ENCODE data around the gene SEC61B.
A peak's percentile ranks its signal among the peaks of the same experiment; 100 is the strongest.

Gene SEC61B

DNA sequence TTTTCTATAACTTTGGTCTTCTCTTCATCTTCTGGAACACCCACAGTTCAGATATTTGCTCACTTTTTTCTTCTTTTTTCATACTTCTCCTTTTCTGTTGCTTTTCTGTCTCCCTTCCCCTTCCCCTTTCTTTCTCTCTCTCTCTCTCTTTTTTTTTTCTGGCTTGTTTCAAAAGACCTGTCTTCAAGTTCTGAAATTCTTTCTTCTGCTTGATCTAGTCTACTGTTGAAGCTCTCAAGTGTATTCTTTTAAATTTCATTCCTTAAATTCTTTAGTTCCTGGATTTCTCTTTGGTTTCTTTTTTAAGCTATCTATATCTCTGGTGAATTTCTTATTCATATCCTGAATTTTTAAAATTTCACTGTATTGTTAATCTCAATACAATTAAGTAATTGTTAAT lies 11.5 kb upstream of the SEC61B start:
- no peaks in the 10 kb centered on the region for H3K27me3 ChIP-seq (ENCODE audit: insufficient read depth, insufficient read length)
- no peak for TF ChIP-seq YY1 (IDR thresholded peaks at IDR 0.05; ENCODE audit: insufficient read depth, insufficient read length)
- no peak for TF ChIP-seq SUZ12 (IDR thresholded peaks at IDR 0.05; ENCODE audit: extremely low read depth, insufficient read depth, insufficient read length)
- TF ChIP-seq ZNF274 (IDR thresholded peaks at IDR 0.05; ENCODE audit: low read depth, low read length) = no peak
- H3K9me3 ChIP-seq (ENCODE audit: insufficient read depth, low read length) = no peaks in the 10 kb centered on the region
- H3K36me3 ChIP-seq (ENCODE audit: insufficient read depth, insufficient read length, low read length) = peaks cover 7% of the 10 kb centered on the region
- no peak overlapping the region for H3K4me3 ChIP-seq (ENCODE audit: insufficient read length, low read depth)
- DNase-seq (ENCODE audit: low read depth, low spot score) = no peak
- H3K9ac ChIP-seq (ENCODE audit: insufficient read length, low read depth) = no peak overlapping the region
- no peaks in the 10 kb centered on the region for H3K4me1 ChIP-seq (ENCODE audit: insufficient read depth, insufficient read length)

GRCh38 chr9:99211746-99212145 lies 10.3 kb upstream of the SEC61B start:
- no peak overlapping the region for H3K4me3 ChIP-seq (ENCODE audit: insufficient read length, low read depth)
- DNase-seq (ENCODE audit: low read depth, low spot score) = no peak
- TF ChIP-seq ZNF274 (IDR thresholded peaks at IDR 0.05; ENCODE audit: low read depth, low read length) (no peak), SUZ12 (IDR thresholded peaks at IDR 0.05; ENCODE audit: extremely low read depth, insufficient read depth, insufficient read length) (no peak), YY1 (IDR thresholded peaks at IDR 0.05; ENCODE audit: insufficient read depth, insufficient read length) (no peak)

GRCh38 chr9:99213197-99213596 lies 8.9 kb upstream of the SEC61B start:
- TF ChIP-seq ZNF274 (IDR thresholded peaks at IDR 0.05; ENCODE audit: low read depth, low read length) (no peak), YY1 (IDR thresholded peaks at IDR 0.05; ENCODE audit: insufficient read depth, insufficient read length) (no peak), SUZ12 (IDR thresholded peaks at IDR 0.05; ENCODE audit: extremely low read depth, insufficient read depth, insufficient read length) (no peak)
- H3K4me1 ChIP-seq (ENCODE audit: insufficient read depth, insufficient read length) = no peaks in the 10 kb centered on the region

More at GRCh38 chr9:99211746-99212145, 10.3 kb upstream of the SEC61B start:
- Histone ChIP-seq H3K9ac (ENCODE audit: insufficient read length, low read depth) (no peak overlapping the region), H3K36me3 (ENCODE audit: insufficient read depth, insufficient read length, low read length) (peaks cover 19% of the 10 kb centered on the region), H3K27me3 (ENCODE audit: insufficient read depth, insufficient read length) (no peaks in the 10 kb centered on the region), H3K9me3 (ENCODE audit: insufficient read depth, low read length) (no peaks in the 10 kb centered on the region), H3K4me1 (ENCODE audit: insufficient read depth, insufficient read length) (no peaks in the 10 kb centered on the region)

DNA sequence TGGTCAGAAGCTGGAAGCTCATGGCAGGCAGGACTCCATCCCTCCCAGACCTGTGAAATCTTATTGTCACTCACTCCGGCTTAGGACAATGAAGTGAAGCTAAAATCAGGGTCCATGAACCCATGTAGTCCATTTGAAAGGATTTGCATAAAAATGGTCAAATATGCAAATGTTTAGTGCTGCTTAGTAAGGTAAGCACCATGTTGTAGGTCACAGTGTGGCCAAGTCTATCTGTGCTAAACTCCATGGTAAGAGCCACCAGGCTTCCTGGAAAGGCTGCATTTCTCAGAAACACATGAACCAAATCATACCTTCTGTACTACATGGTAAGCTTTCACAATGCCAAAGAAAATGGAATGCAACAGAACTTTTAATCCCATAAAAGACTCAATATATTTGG lies 6.0 kb upstream of the SEC61B start:
- Histone ChIP-seq H3K27me3 (ENCODE audit: insufficient read depth, insufficient read length) (no peaks in the 10 kb centered on the region), H3K4me1 (ENCODE audit: insufficient read depth, insufficient read length) (no peaks in the 10 kb centered on the region), H3K36me3 (ENCODE audit: insufficient read depth, insufficient read length, low read length) (peaks cover 51% of the 10 kb centered on the region), H3K4me3 (ENCODE audit: insufficient read length, low read depth) (no peak overlapping the region), H3K9me3 (ENCODE audit: insufficient read depth, low read length) (no peaks in the 10 kb centered on the region), H3K9ac (ENCODE audit: insufficient read length, low read depth) (no peak overlapping the region)
- no peak for TF ChIP-seq YY1 (IDR thresholded peaks at IDR 0.05; ENCODE audit: insufficient read depth, insufficient read length)
- no peak for TF ChIP-seq SUZ12 (IDR thresholded peaks at IDR 0.05; ENCODE audit: extremely low read depth, insufficient read depth, insufficient read length)
- no peak for TF ChIP-seq ZNF274 (IDR thresholded peaks at IDR 0.05; ENCODE audit: low read depth, low read length)
- no peak for DNase-seq (ENCODE audit: low read depth, low spot score)

More at GRCh38 chr9:99213197-99213596, 8.9 kb upstream of the SEC61B start:
- Histone ChIP-seq H3K36me3 (ENCODE audit: insufficient read depth, insufficient read length, low read length) (peaks cover 33% of the 10 kb centered on the region), H3K27me3 (ENCODE audit: insufficient read depth, insufficient read length) (no peaks in the 10 kb centered on the region), H3K9me3 (ENCODE audit: insufficient read depth, low read length) (no peaks in the 10 kb centered on the region), H3K4me3 (ENCODE audit: insufficient read length, low read depth) (no peak overlapping the region), H3K9ac (ENCODE audit: insufficient read length, low read depth) (no peak overlapping the region)
- no peak for DNase-seq (ENCODE audit: low read depth, low spot score)

DNA sequence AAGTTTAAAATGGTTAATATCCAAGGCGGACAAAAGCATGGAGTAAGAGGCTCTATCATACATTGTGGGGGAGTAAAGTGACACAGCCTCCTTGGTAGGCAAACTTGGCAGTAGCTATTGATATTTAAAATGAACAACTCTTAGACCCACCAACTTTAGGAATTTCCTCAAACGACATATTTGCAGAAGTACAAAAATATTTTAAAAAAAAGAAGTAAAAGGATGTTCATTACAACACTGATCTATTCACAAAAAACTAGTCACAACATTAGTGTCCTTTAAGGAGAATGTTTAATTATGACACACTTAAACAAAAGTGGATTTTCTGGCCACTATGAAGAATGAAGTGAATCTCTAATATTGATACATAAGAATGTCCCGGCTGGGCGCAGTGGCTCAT lies 2.1 kb upstream of the SEC61B start:
- TF ChIP-seq YY1 (IDR thresholded peaks at IDR 0.05; ENCODE audit: insufficient read depth, insufficient read length) (no peak), ZNF274 (IDR thresholded peaks at IDR 0.05; ENCODE audit: low read depth, low read length) (no peak), SUZ12 (IDR thresholded peaks at IDR 0.05; ENCODE audit: extremely low read depth, insufficient read depth, insufficient read length) (no peak)
- peaks cover 71% of the 10 kb centered on the region for H3K36me3 ChIP-seq (ENCODE audit: insufficient read depth, insufficient read length, low read length)
- no peaks in the 10 kb centered on the region for H3K4me1 ChIP-seq (ENCODE audit: insufficient read depth, insufficient read length)
- no peak overlapping the region for H3K4me3 ChIP-seq (ENCODE audit: insufficient read length, low read depth)
- H3K9me3 ChIP-seq (ENCODE audit: insufficient read depth, low read length) = no peaks in the 10 kb centered on the region
- H3K27me3 ChIP-seq (ENCODE audit: insufficient read depth, insufficient read length) = no peaks in the 10 kb centered on the region
- no peak for DNase-seq (ENCODE audit: low read depth, low spot score)
- H3K9ac ChIP-seq (ENCODE audit: insufficient read length, low read depth) = no peak overlapping the region

DNA sequence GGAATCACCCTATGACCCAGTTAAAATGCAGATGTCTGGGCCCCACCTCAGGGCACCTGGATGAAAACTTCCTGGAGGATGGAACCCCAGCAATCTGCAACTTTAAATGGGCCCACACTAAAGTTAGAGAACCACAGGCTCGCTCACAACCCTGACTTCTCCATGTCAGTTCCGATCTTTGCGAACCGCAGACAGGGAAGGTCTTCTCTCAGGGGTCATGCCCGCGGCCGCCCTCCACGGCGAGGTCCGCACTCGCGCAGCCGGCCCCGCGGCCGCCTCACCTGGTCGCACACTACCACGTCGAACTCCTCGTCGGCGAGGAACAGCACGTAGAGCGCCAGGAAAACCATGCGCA lies 839 bp upstream of the SEC61B start:
- peak overlapping the region; percentile 99 for H3K4me3 ChIP-seq (ENCODE audit: insufficient read length, low read depth)
- DNase-seq (ENCODE audit: low read depth, low spot score) = no peak
- H3K4me1 ChIP-seq (ENCODE audit: insufficient read depth, insufficient read length) = no peaks in the 10 kb centered on the region
- peak overlapping the region; percentile 100 for H3K9ac ChIP-seq (ENCODE audit: insufficient read length, low read depth)
- peaks cover 71% of the 10 kb centered on the region for H3K36me3 ChIP-seq (ENCODE audit: insufficient read depth, insufficient read length, low read length)
- H3K27me3 ChIP-seq (ENCODE audit: insufficient read depth, insufficient read length) = no peaks in the 10 kb centered on the region
- TF ChIP-seq SUZ12 (IDR thresholded peaks at IDR 0.05; ENCODE audit: extremely low read depth, insufficient read depth, insufficient read length) = no peak
- no peak for TF ChIP-seq ZNF274 (IDR thresholded peaks at IDR 0.05; ENCODE audit: low read depth, low read length)
- TF ChIP-seq YY1 (IDR thresholded peaks at IDR 0.05; ENCODE audit: insufficient read depth, insufficient read length) = no peak
- no peaks in the 10 kb centered on the region for H3K9me3 ChIP-seq (ENCODE audit: insufficient read depth, low read length)

GRCh38 chr9:99222416-99223270 lies 561 bp downstream of the SEC61B start:
- Histone ChIP-seq H3K9me3 (ENCODE audit: insufficient read depth, low read length) (no peaks in the 10 kb centered on the region), H3K4me1 (ENCODE audit: insufficient read depth, insufficient read length) (no peaks in the 10 kb centered on the region), H3K4me3 (ENCODE audit: insufficient read length, low read depth) (peak overlapping the region; percentile 99), H3K36me3 (ENCODE audit: insufficient read depth, insufficient read length, low read length) (peaks cover 68% of the 10 kb centered on the region), H3K9ac (ENCODE audit: insufficient read length, low read depth) (peak overlapping the region; percentile 100), H3K27me3 (ENCODE audit: insufficient read depth, insufficient read length) (no peaks in the 10 kb centered on the region)
- DNase-seq (ENCODE audit: low read depth, low spot score) = no peak
- TF ChIP-seq YY1 (IDR thresholded peaks at IDR 0.05; ENCODE audit: insufficient read depth, insufficient read length) = no peak
- no peak for TF ChIP-seq SUZ12 (IDR thresholded peaks at IDR 0.05; ENCODE audit: extremely low read depth, insufficient read depth, insufficient read length)
- no peak for TF ChIP-seq ZNF274 (IDR thresholded peaks at IDR 0.05; ENCODE audit: low read depth, low read length)
